Measurements from ENCODE around the gene RHOD. TPM values are rescaled to one million over a fixed set of nuclear protein-coding genes. Genes with fewer than 3 reads are reported as not detected.

RHOD gene
- polyA plus RNA-seq, 4 donors: 10.2 to 36.5 (median 32.2) TPM

DNA sequence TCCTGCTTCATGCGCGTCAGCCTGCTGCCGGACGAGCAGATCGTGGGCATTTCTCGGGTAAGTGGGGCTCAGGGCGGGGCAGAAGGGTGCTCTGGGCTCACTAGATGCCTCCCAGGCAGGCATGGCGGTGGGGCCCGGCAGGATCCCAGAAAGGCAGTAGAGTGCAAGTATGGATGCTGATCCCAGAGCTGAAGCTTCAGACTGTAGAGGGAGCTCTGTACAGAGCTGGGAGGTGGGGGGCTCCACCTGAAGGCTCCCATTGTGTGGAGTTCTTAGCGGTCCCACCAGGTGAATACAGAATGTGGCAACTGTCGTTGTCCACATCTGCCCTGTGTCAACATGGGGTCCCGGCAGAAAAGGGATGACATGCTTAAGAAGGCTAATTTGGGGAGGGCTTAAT is 16.5 kb upstream of the RHOD start:
- DNase-seq: no peak
- Histone ChIP-seq H3K9me3 (ENCODE audit: control insufficient read depth in 2 of 2, insufficient read depth in 1 of 2, low read depth in 1 of 2, low read length in 1 of 2) (no peaks in the 10 kb centered on the region), H3K27ac (ENCODE audit: low read depth in 1 of 3, low read length in 2 of 3) (no peak overlapping the region), H3K4me3 (ENCODE audit: low read depth in 1 of 3, low read length in 3 of 3) (no peak overlapping the region), H3K27me3 (ENCODE audit: control insufficient read depth in 3 of 3, insufficient read depth in 3 of 3, low read length in 3 of 3) (peaks cover 0 to 3% (median 0%) of the 10 kb centered on the region in 3 donors), H3K4me1 (ENCODE audit: control insufficient read depth in 3 of 3, insufficient read depth in 2 of 3, low read depth in 1 of 3, low read length in 2 of 3) (no peaks in the 10 kb centered on the region), H3K36me3 (ENCODE audit: control insufficient read depth in 3 of 3, insufficient read depth in 2 of 3, low read depth in 1 of 3, low read length in 3 of 3) (no peaks in the 10 kb centered on the region)
- 68 to 76% (median 72%) methylated on average over 11 to 12 of the region's 12 CpGs for WGBS, 3 donors
- FAIRE-seq: no peak

DNA sequence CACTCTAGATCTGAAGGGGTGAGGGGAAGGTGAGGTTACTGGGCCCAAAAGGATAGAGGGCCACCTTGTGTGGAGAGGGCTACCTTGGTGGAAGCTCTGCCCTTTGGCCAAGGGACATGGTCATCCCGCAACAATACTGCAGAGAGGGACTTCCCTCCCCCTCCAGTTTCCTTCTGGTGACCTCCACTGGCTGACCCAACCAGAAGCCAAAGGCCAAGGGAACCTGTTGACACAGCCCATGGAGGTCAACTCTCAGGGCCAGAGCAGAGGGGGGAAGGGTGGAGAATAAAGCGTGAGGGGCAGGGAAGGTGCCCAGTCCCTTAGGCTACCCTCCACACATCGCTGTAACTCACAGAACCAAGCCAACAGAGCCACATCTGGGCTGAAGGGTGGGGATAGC is 15.0 kb upstream of the RHOD start:
- Histone ChIP-seq H3K9me3 (ENCODE audit: control insufficient read depth in 2 of 2, insufficient read depth in 1 of 2, low read depth in 1 of 2, low read length in 1 of 2) (no peaks in the 10 kb centered on the region), H3K4me3 (ENCODE audit: low read depth in 1 of 3, low read length in 3 of 3) (no peak overlapping the region), H3K4me1 (ENCODE audit: control insufficient read depth in 3 of 3, insufficient read depth in 2 of 3, low read depth in 1 of 3, low read length in 2 of 3) (no peaks in the 10 kb centered on the region), H3K27me3 (ENCODE audit: control insufficient read depth in 3 of 3, insufficient read depth in 3 of 3, low read length in 3 of 3) (peaks cover 0 to 3% (median 0%) of the 10 kb centered on the region in 3 donors), H3K27ac (ENCODE audit: low read depth in 1 of 3, low read length in 2 of 3) (no peak overlapping the region), H3K36me3 (ENCODE audit: control insufficient read depth in 3 of 3, insufficient read depth in 2 of 3, low read depth in 1 of 3, low read length in 3 of 3) (no peaks in the 10 kb centered on the region)
- FAIRE-seq (no peak), DNase-seq (no peak)
- 51 to 76% (median 61%) methylated on average over 3 of the region's 3 CpGs for WGBS, 3 donors

DNA sequence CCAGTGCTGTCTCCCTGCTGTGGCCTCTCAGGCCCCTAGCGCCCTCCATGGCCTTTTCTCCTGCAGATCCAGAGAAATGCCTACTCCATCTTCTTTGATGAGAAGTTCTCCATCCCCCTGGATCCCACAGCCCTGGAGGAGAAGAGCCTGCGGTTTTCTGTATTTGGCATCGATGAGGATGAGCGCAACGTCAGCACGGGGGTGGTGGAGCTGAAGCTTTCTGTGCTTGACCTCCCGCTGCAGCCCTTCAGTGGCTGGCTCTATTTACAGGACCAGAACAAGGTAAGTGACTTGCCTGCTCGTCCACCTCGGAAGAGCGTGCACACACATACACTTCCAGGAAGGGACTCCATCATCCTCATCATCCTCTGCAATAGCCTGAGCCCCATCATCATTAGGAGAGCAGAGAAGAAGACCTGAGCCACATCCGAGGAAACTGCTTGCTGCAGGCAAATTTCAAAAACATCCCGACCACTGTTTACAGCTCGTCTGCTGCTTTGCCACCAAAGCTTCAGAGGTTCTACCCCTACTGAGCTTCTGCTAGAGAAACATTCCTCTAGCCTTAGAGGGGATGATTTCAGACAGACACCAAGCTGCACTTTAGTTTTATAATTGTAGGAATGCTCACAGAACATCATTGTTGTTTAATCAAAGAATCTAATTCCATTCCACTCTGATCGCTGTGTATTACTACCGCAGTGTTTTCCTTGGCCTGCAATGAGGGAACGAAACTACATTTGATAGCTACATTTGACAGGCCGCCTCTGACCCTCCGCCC is 12.9 kb upstream of the RHOD start:
- no peaks in the 10 kb centered on the region for H3K36me3 ChIP-seq (ENCODE audit: control insufficient read depth in 3 of 3, insufficient read depth in 2 of 3, low read depth in 1 of 3, low read length in 3 of 3)
- H3K27ac ChIP-seq (ENCODE audit: low read depth in 1 of 3, low read length in 2 of 3): no peak overlapping the region
- WGBS, 3 donors: 79 to 87% (median 81%) methylated on average over 18 of the region's 18 CpGs
- no peaks in the 10 kb centered on the region for H3K4me1 ChIP-seq (ENCODE audit: control insufficient read depth in 3 of 3, insufficient read depth in 2 of 3, low read depth in 1 of 3, low read length in 2 of 3)
- H3K4me3 ChIP-seq (ENCODE audit: low read depth in 1 of 3, low read length in 3 of 3): no peak overlapping the region
- no peak for DNase-seq
- no peak for FAIRE-seq
- peaks cover 0 to 3% (median 0%) of the 10 kb centered on the region in 3 donors for H3K27me3 ChIP-seq (ENCODE audit: control insufficient read depth in 3 of 3, insufficient read depth in 3 of 3, low read length in 3 of 3)
- no peaks in the 10 kb centered on the region for H3K9me3 ChIP-seq (ENCODE audit: control insufficient read depth in 2 of 2, insufficient read depth in 1 of 2, low read depth in 1 of 2, low read length in 1 of 2)

DNA sequence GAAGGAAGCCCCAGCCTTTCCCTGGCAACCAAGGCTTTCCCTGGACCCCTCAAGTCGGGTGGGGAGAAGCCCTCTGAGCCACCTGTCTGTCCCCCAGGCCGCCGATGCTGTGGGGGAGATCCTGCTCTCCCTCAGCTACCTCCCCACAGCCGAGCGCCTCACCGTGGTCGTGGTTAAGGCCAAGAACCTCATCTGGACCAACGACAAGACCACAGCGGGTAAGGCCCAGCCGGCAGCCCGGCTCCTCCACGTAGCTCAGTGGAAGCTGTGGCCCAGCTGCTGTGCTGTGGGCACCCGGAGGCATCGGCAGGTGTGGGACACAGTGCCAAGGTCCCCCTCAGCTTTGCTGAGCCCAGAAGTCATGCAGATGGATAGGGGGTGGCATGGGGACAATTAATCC is 12.2 kb upstream of the RHOD start:
- Histone ChIP-seq H3K4me1 (ENCODE audit: control insufficient read depth in 3 of 3, insufficient read depth in 2 of 3, low read depth in 1 of 3, low read length in 2 of 3) (no peaks in the 10 kb centered on the region), H3K27me3 (ENCODE audit: control insufficient read depth in 3 of 3, insufficient read depth in 3 of 3, low read length in 3 of 3) (peaks cover 0 to 3% (median 0%) of the 10 kb centered on the region in 3 donors), H3K27ac (ENCODE audit: low read depth in 1 of 3, low read length in 2 of 3) (no peak overlapping the region), H3K36me3 (ENCODE audit: control insufficient read depth in 3 of 3, insufficient read depth in 2 of 3, low read depth in 1 of 3, low read length in 3 of 3) (no peaks in the 10 kb centered on the region), H3K9me3 (ENCODE audit: control insufficient read depth in 2 of 2, insufficient read depth in 1 of 2, low read depth in 1 of 2, low read length in 1 of 2) (no peaks in the 10 kb centered on the region), H3K4me3 (ENCODE audit: low read depth in 1 of 3, low read length in 3 of 3) (no peak overlapping the region)
- FAIRE-seq (no peak), DNase-seq (no peak)
- whole genome bisulfite sequencing, 3 donors: 50 to 72% (median 64%) methylated on average over 14 of the region's 14 CpGs

DNA sequence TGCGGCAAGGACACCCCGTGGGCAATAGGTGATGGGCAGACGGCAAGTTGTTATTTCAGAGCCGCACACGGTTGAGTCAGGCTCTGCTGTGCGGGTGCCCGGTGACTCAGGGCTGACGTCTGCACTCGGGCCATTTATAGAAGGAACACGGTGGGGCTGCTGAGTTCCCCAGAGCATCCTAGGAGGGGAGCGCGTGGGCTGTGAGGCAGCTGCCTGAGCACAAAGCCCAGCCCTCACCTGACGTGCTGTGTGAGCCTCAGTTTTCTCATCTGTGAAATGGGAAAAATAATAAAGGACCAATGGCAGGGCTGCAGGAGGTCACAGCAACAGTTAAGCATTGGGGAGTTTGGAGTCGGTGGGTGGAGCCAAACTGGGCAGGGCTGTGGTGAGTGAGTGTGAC is 11.3 kb upstream of the RHOD start:
- DNase-seq (no peak), FAIRE-seq (no peak)
- 41 to 71% (median 44%) methylated on average over 14 of the region's 14 CpGs for whole genome bisulfite sequencing, 3 donors

DNA sequence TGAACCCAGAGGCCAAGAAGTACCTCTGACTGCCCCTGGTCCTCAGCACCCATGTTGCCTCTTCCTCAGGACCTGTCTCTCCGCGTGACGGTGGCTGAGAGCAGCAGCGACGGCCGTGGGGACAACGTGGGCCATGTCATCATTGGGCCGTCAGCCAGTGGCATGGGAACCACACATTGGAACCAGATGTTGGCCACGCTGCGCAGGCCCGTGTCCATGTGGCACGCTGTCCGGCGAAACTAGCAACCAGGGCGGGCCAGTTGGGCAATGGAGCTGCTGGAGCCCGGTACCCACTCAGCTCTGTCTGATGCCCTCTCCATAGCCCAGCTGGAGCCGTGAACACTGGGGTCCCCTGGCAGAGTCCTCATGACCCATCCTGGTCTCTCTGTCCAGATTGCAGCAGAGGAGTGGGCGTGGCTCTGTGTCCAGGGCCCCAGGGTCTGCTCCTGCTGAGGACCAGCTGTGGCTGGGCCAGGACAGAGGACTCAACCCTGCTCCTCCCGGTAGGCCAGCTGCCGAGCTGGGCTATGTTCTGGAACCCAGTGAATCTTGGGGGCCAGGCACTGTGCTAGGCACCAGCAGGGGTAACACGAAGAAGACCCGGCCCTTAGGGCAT is 8.0 kb upstream of the RHOD start:
- H3K36me3 ChIP-seq (ENCODE audit: control insufficient read depth in 3 of 3, insufficient read depth in 2 of 3, low read depth in 1 of 3, low read length in 3 of 3): no peaks in the 10 kb centered on the region
- H3K4me1 ChIP-seq (ENCODE audit: control insufficient read depth in 3 of 3, insufficient read depth in 2 of 3, low read depth in 1 of 3, low read length in 2 of 3): no peaks in the 10 kb centered on the region
- H3K27ac ChIP-seq (ENCODE audit: low read depth in 1 of 3, low read length in 2 of 3): no peak overlapping the region
- 93 to 97% (median 93%) methylated on average over 22 of the region's 22 CpGs for WGBS, 3 donors
- DNase-seq (no peak), FAIRE-seq (no peak)
- H3K4me3 ChIP-seq (ENCODE audit: low read depth in 1 of 3, low read length in 3 of 3): no peak overlapping the region
- H3K27me3 ChIP-seq (ENCODE audit: control insufficient read depth in 3 of 3, insufficient read depth in 3 of 3, low read length in 3 of 3): no peaks in the 10 kb centered on the region
- H3K9me3 ChIP-seq (ENCODE audit: control insufficient read depth in 2 of 2, insufficient read depth in 1 of 2, low read depth in 1 of 2, low read length in 1 of 2): no peaks in the 10 kb centered on the region

More for the DNA sequence above, 11.3 kb upstream of the RHOD start:
- H3K27me3 ChIP-seq (ENCODE audit: control insufficient read depth in 3 of 3, insufficient read depth in 3 of 3, low read length in 3 of 3): no peaks in the 10 kb centered on the region
- no peak overlapping the region for H3K4me3 ChIP-seq (ENCODE audit: low read depth in 1 of 3, low read length in 3 of 3)
- no peaks in the 10 kb centered on the region for H3K4me1 ChIP-seq (ENCODE audit: control insufficient read depth in 3 of 3, insufficient read depth in 2 of 3, low read depth in 1 of 3, low read length in 2 of 3)
- no peak overlapping the region for H3K27ac ChIP-seq (ENCODE audit: low read depth in 1 of 3, low read length in 2 of 3)
- H3K36me3 ChIP-seq (ENCODE audit: control insufficient read depth in 3 of 3, insufficient read depth in 2 of 3, low read depth in 1 of 3, low read length in 3 of 3): no peaks in the 10 kb centered on the region
- H3K9me3 ChIP-seq (ENCODE audit: control insufficient read depth in 2 of 2, insufficient read depth in 1 of 2, low read depth in 1 of 2, low read length in 1 of 2): no peaks in the 10 kb centered on the region

DNA sequence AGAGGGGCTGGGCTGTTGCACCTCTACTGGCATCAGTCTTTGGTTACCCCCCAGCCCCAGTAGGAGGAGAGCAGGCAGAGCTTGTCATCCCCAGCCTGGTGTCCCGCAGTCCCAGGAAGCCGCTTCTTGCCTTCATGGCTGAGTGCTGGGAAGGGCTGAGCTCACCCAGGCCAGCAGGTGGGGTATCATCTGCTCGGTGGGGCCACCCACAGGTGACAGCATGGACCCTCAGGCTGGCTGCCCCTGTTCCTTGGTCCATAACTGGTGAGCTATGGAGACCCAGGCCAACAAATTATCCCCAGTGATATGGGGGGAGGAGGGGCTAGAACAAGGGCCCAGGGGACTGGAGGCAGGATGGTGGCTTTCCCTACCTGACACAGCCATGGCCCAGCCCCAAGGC is 6.5 kb upstream of the RHOD start:
- DNase-seq (no peak), FAIRE-seq (no peak)
- Histone ChIP-seq H3K9me3 (ENCODE audit: control insufficient read depth in 2 of 2, insufficient read depth in 1 of 2, low read depth in 1 of 2, low read length in 1 of 2) (no peaks in the 10 kb centered on the region), H3K36me3 (ENCODE audit: control insufficient read depth in 3 of 3, insufficient read depth in 2 of 3, low read depth in 1 of 3, low read length in 3 of 3) (no peaks in the 10 kb centered on the region), H3K4me1 (ENCODE audit: control insufficient read depth in 3 of 3, insufficient read depth in 2 of 3, low read depth in 1 of 3, low read length in 2 of 3) (peaks cover 0 to 11% (median 2%) of the 10 kb centered on the region in 3 donors), H3K27me3 (ENCODE audit: control insufficient read depth in 3 of 3, insufficient read depth in 3 of 3, low read length in 3 of 3) (no peaks in the 10 kb centered on the region), H3K4me3 (ENCODE audit: low read depth in 1 of 3, low read length in 3 of 3) (no peak overlapping the region), H3K27ac (ENCODE audit: low read depth in 1 of 3, low read length in 2 of 3) (no peak overlapping the region)
- WGBS, 3 donors: 79 to 89% (median 88%) methylated on average over 3 of the region's 3 CpGs

DNA sequence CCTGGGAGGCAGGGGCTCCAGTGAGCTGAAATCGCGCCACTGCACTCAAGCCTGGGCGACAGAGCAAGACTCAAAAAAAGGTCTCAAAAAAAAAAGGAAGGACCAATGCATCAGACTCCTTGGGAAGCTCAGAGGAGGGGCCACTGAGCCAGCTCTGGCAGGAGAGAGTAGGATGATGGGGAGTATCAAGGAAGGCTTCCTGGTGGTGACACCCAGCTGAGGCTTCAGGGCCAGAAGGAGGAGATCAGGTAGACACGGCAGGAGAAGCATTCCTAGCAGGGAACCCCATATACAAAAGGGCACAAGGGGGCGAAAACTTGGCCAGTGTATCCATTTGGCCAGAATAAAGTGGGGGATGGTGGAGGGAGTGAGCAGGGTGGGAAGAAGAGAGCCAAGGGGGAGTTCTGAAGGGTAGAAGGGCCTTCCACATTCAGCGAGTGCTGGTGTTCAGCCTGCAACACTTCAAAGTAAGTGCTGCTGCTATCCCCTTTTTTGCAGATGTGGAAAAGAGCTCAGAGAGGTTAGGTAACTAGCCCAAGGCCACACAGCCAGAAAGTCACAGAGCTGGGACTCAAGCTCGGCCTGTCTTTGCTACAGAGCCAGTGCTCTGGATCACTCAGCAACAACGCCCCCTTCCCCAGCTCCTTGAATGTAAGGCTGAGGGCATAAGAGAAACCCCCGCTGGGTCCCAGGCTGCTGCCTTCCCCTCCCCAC is 5.3 kb upstream of the RHOD start:
- no peak overlapping the region for H3K4me3 ChIP-seq (ENCODE audit: low read depth in 1 of 3, low read length in 3 of 3)
- FAIRE-seq: no peak
- H3K27me3 ChIP-seq (ENCODE audit: control insufficient read depth in 3 of 3, insufficient read depth in 3 of 3, low read length in 3 of 3): no peaks in the 10 kb centered on the region

More for the DNA sequence above, 5.3 kb upstream of the RHOD start:
- H3K27ac ChIP-seq (ENCODE audit: low read depth in 1 of 3, low read length in 2 of 3): no peak overlapping the region
- peaks cover 7 to 23% (median 8%) of the 10 kb centered on the region in 3 donors for H3K4me1 ChIP-seq (ENCODE audit: control insufficient read depth in 3 of 3, insufficient read depth in 2 of 3, low read depth in 1 of 3, low read length in 2 of 3)
- H3K36me3 ChIP-seq (ENCODE audit: control insufficient read depth in 3 of 3, insufficient read depth in 2 of 3, low read depth in 1 of 3, low read length in 3 of 3): no peaks in the 10 kb centered on the region
- no peaks in the 10 kb centered on the region for H3K9me3 ChIP-seq (ENCODE audit: control insufficient read depth in 2 of 2, insufficient read depth in 1 of 2, low read depth in 1 of 2, low read length in 1 of 2)
- 87 to 91% (median 90%) methylated on average over 9 of the region's 9 CpGs for WGBS, 3 donors
- DNase-seq: no peak

All from small intestine (tissue), 7 donors.